ENCODE measurements around the gene ABCA12.

Gene ABCA12

DNA sequence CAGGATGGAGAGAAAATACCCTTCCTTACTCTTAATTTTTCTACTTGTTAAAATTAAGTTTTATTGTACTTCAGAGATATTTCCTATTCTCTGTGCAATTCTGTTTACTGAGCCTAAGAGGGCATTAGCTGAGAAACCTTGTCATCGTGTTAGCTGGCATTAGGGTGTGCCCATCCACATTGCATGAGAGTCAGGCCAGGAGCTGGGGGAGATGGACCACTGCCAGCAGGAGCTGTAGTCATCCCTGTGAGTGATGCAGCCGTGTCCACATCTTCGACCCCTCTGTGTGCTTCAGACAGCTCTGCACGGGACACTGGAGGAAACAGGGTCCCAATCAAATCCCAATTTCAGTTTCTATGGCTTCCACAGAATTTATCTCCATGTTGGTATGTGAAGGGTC, 34.2 kb downstream of the ABCA12 start:
- no peak for DNase-seq (ENCODE audit: low read depth)
- H3K4me3 ChIP-seq (ENCODE audit: low read depth, low read length): no peak overlapping the region
- TF ChIP-seq, protein P1, sequence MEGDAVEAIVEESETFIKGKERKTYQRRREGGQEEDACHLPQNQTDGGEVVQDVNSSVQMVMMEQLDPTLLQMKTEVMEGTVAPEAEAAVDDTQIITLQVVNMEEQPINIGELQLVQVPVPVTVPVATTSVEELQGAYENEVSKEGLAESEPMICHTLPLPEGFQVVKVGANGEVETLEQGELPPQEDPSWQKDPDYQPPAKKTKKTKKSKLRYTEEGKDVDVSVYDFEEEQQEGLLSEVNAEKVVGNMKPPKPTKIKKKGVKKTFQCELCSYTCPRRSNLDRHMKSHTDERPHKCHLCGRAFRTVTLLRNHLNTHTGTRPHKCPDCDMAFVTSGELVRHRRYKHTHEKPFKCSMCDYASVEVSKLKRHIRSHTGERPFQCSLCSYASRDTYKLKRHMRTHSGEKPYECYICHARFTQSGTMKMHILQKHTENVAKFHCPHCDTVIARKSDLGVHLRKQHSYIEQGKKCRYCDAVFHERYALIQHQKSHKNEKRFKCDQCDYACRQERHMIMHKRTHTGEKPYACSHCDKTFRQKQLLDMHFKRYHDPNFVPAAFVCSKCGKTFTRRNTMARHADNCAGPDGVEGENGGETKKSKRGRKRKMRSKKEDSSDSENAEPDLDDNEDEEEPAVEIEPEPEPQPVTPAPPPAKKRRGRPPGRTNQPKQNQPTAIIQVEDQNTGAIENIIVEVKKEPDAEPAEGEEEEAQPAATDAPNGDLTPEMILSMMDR (IDR thresholded peaks at IDR 0.05; ENCODE audit: low read depth, low read length, missing control alignments): no peak

DNA sequence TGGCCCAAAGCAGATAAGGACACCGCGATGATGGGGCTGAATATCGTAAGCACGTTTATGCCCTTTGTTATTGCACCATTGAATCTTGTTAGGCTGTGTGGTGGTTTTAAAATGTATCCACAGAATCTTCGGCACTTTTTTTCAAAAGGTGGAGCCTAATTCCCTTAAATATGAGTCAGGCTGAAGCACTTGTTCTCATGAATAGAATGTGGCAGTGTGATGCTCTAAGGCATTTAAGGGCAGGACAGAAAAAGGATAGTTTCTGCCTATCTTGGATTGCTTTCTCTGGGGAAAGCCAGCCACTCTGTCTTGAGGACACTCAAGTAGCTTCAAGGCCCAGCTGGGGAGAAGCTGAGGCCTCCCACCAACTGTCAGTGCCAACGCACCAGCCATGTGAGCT, 39.6 kb downstream of the ABCA12 start:
- TF ChIP-seq, protein P1 (IDR thresholded peaks at IDR 0.05; ENCODE audit: low read depth, low read length, missing control alignments): no peak

DNA sequence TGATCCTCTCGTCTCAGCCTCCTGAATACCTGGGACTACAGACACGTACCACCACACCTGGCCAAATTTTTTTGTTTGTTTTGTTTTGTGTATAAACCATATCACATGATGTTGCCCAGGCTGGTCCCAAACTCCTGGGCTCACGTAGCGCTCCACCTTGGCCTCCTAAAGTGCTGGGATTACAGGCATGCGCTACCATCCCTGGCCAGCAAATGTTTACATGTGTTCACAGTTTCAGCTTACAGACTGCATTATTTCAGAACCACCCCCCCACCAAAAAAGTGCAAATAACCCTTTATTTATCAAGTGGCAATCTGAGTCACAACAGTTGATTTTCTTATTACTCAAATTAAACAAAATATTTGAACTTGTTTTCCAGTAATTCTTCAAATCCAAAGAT, 54.3 kb downstream of the ABCA12 start:
- no peak overlapping the region for H3K4me3 ChIP-seq (ENCODE audit: low read depth, low read length)
- DNase-seq (ENCODE audit: low read depth): no peak
- TF ChIP-seq, protein P1 (IDR thresholded peaks at IDR 0.05; ENCODE audit: low read depth, low read length, missing control alignments): no peak

More for the DNA sequence above, 39.6 kb downstream of the ABCA12 start:
- DNase-seq (ENCODE audit: low read depth): no peak
- no peak overlapping the region for H3K4me3 ChIP-seq (ENCODE audit: low read depth, low read length)

DNA sequence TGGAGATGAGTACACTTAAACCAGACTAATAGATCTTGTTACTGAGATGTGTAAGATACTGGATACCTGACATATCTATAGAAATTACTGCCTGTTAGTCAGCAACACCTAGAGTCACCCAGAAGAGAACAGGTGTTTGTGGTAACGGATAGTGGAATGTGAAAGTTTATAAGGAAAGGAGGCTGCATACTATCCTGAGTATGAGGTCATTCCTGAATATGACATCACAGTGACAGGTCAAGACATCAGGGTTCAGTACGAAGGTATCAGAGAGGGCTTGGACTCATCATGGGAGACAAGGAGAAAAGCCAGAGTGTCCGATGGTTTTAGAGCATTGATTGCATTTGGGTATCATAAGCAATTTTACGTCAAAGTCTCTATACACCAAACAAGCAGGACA, 55.3 kb downstream of the ABCA12 start:
- DNase-seq (ENCODE audit: low read depth): no peak
- H3K4me3 ChIP-seq (ENCODE audit: low read depth, low read length): no peak overlapping the region
- TF ChIP-seq, protein P1 (IDR thresholded peaks at IDR 0.05; ENCODE audit: low read depth, low read length, missing control alignments): no peak

DNA sequence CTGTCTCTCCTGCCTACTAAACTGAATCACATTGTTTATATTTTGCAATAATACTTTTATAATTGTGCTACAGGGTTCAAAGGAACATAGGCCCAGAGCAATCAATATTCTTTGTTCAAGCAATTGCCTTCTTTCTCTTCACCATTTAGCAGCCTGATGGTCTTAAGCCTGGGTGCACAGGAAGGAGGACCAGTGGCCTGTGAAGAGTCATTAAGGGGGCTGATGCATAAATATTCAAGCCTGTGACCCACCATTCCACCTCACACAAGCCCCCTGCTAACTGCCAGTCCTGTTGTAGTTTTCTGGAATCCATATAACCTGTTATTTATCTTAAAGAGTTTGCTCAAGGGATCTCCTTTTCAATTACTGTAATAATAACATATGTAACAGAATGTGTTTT, 56.0 kb downstream of the ABCA12 start:
- DNase-seq (ENCODE audit: low read depth): no peak
- TF ChIP-seq, protein P1 (IDR thresholded peaks at IDR 0.05; ENCODE audit: low read depth, low read length, missing control alignments): no peak
- H3K4me3 ChIP-seq (ENCODE audit: low read depth, low read length): no peak overlapping the region

DNA sequence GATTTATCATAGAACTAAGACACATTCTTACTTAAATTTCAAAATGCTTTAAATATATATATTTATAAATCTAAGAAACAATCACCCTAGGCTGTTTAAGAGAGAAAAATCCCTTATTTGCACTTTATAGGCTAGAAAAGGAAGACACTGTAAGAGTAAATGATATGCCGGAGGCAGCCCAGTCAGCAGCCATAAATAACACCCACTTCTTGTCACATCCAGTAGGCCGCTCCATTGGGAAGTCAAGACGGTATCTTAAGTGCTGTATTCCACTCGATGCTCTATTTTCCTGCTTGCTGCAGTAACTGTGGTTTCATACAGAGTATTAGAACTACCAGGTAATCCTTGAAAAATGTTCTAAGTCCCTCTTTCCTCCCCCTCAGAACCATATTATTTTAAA, 57.9 kb downstream of the ABCA12 start:
- no peak overlapping the region for H3K4me3 ChIP-seq (ENCODE audit: low read depth, low read length)
- no peak for DNase-seq (ENCODE audit: low read depth)
- TF ChIP-seq, protein P1 (IDR thresholded peaks at IDR 0.05; ENCODE audit: low read depth, low read length, missing control alignments): no peak

DNA sequence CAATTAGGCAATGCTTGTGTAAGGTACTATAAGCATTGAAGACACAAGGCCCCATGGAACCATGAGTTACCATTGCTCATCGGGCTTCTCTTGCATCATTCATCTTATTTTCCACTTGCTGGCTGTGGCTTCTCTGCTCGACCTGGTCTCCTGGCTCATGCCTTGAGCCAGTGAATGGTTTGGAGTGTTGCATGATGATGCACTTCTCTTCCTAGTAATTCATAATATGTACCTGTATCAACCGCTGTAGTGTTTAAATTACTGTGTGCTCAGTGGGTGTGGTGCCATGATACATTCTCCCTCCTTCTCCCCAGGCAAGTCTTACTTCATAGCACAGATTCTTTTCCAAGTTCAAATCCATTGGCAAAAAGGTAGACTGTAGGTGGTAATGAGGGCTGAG, 66.8 kb downstream of the ABCA12 start:
- no peak overlapping the region for H3K4me3 ChIP-seq (ENCODE audit: low read depth, low read length)
- DNase-seq (ENCODE audit: low read depth): no peak
- TF ChIP-seq, protein P1 (IDR thresholded peaks at IDR 0.05; ENCODE audit: low read depth, low read length, missing control alignments): no peak
